Stimulated activated memory B cell treated with anti-CD40 and anti-IgM and Interleukin-4, amounts not matched to agents 10 μg/mL and 1 μg/mL and 100 μg/mL, for 72 hours (primary cell): ENCODE results near the gene ABCC6.
A peak's percentile ranks its signal among the peaks of the same experiment; 100 is the strongest.
"Not testable (repeated sequence)": the region's sequence is repeated elsewhere in the genome, so short reads cannot be mapped to it uniquely, and the experiment has no call there.

Experiments
- ATAC-seq: fragments of 150-1000 bp; cut with Tn5 transposase; 2 replicates; pipeline ENCODE4 v1.10.0; 2021
- H3K27ac Mint-ChIP-seq: one replicate; pipeline ENCODE4 v1.8.0; 2022; ENCODE audit warnings: mild to moderate bottlenecking, mixed read lengths
- H3K27me3 Mint-ChIP-seq: one replicate; pipeline ENCODE4 v1.8.0; 2022; ENCODE audit warnings: mixed read lengths
- H3K36me3 Mint-ChIP-seq: one replicate; pipeline ENCODE4 v1.8.0; 2022; ENCODE audit warnings: mixed read lengths
- H3K4me1 Mint-ChIP-seq: one replicate; pipeline ENCODE4 v1.8.0; 2022; ENCODE audit warnings: mixed read lengths
- H3K4me3 Mint-ChIP-seq: one replicate; pipeline ENCODE4 v1.8.0; 2022; ENCODE audit warnings: mild to moderate bottlenecking, moderate library complexity, mixed read lengths
- H3K9me3 Mint-ChIP-seq: one replicate; pipeline ENCODE4 v1.8.0; 2022; ENCODE audit warnings: mixed read lengths

The ABCC6 gene

GRCh38 chr16:16205864-16206263 lies 17.4 kb downstream of the ABCC6 start:
- not testable (repeated sequence) for H3K4me3 Mint-ChIP-seq, H3K36me3 Mint-ChIP-seq, H3K9me3 Mint-ChIP-seq, H3K27me3 Mint-ChIP-seq, H3K27ac Mint-ChIP-seq, ATAC-seq
- peaks cover 21% of the 10 kb centered on the region for H3K4me1 Mint-ChIP-seq

GRCh38 chr16:16204552-16204951 lies 18.7 kb downstream of the ABCC6 start:
- peak; percentile 62 for ATAC-seq
- not testable (repeated sequence) for H3K9me3 Mint-ChIP-seq, H3K36me3 Mint-ChIP-seq, H3K4me3 Mint-ChIP-seq, H3K27me3 Mint-ChIP-seq
- Mint-ChIP-seq H3K27ac (peak overlapping the region; percentile 64), H3K4me1 (peaks cover 22% of the 10 kb centered on the region)

- H3K27me3 Mint-ChIP-seq, H3K36me3 Mint-ChIP-seq, H3K27ac Mint-ChIP-seq, H3K4me3 Mint-ChIP-seq, ATAC-seq, H3K9me3 Mint-ChIP-seq: not testable (repeated sequence)
- H3K4me1 Mint-ChIP-seq: peaks cover 22% of the 10 kb centered on the region
Observed at GRCh38 chr16:16203494-16203893, 19.8 kb downstream of the ABCC6 start.

- Mint-ChIP-seq H3K27ac (peak overlapping the region; percentile 19), H3K4me1 (peaks cover 23% of the 10 kb centered on the region)
- ATAC-seq, H3K36me3 Mint-ChIP-seq, H3K9me3 Mint-ChIP-seq, H3K4me3 Mint-ChIP-seq, H3K27me3 Mint-ChIP-seq: not testable (repeated sequence)
Observed at GRCh38 chr16:16202400-16203143, 20.7 kb downstream of the ABCC6 start.

GRCh38 chr16:16201880-16202279 lies 21.4 kb downstream of the ABCC6 start:
- peaks cover 30% of the 10 kb centered on the region for H3K4me1 Mint-ChIP-seq
- H3K27me3 Mint-ChIP-seq, H3K4me3 Mint-ChIP-seq, H3K9me3 Mint-ChIP-seq, ATAC-seq, H3K36me3 Mint-ChIP-seq: not testable (repeated sequence)
- peak overlapping the region; percentile 61 for H3K27ac Mint-ChIP-seq

- not testable (repeated sequence) for H3K27me3 Mint-ChIP-seq, H3K4me3 Mint-ChIP-seq, H3K36me3 Mint-ChIP-seq, H3K27ac Mint-ChIP-seq, ATAC-seq, H3K9me3 Mint-ChIP-seq
- H3K4me1 Mint-ChIP-seq: peaks cover 25% of the 10 kb centered on the region
Observed at GRCh38 chr16:16200391-16200790, 22.9 kb downstream of the ABCC6 start.

- not testable (repeated sequence) for H3K27ac Mint-ChIP-seq, H3K4me3 Mint-ChIP-seq, H3K36me3 Mint-ChIP-seq, H3K27me3 Mint-ChIP-seq, H3K9me3 Mint-ChIP-seq
- peaks cover 25% of the 10 kb centered on the region for H3K4me1 Mint-ChIP-seq
- peak; percentile 39 for ATAC-seq
Observed at GRCh38 chr16:16199428-16199827, 23.9 kb downstream of the ABCC6 start.

- Mint-ChIP-seq H3K4me1 (peaks cover 19% of the 10 kb centered on the region), H3K27me3 (no peaks in the 10 kb centered on the region), H3K36me3 (no peaks in the 10 kb centered on the region), H3K9me3 (no peaks in the 10 kb centered on the region), H3K27ac (peak overlapping the region; percentile 75), H3K4me3 (no peak overlapping the region)
- ATAC-seq: no peak
Observed at GRCh38 chr16:16197966-16198365, 25.3 kb downstream of the ABCC6 start.

GRCh38 chr16:16197331-16197730 lies 26.0 kb downstream of the ABCC6 start:
- Mint-ChIP-seq H3K27ac (peak overlapping the region; percentile 75), H3K27me3 (no peaks in the 10 kb centered on the region), H3K36me3 (no peaks in the 10 kb centered on the region), H3K4me1 (peaks cover 19% of the 10 kb centered on the region), H3K9me3 (no peaks in the 10 kb centered on the region), H3K4me3 (no peak overlapping the region)
- ATAC-seq: no peak

- no peak overlapping the region for H3K4me3 Mint-ChIP-seq
- no peaks in the 10 kb centered on the region for H3K36me3 Mint-ChIP-seq
- peaks cover 12% of the 10 kb centered on the region for H3K4me1 Mint-ChIP-seq
- no peak overlapping the region for H3K27ac Mint-ChIP-seq
- H3K27me3 Mint-ChIP-seq: no peaks in the 10 kb centered on the region
- no peak for ATAC-seq
- H3K9me3 Mint-ChIP-seq: no peaks in the 10 kb centered on the region
Observed at GRCh38 chr16:16196099-16196498, 27.2 kb downstream of the ABCC6 start.

GRCh38 chr16:16191493-16192167 lies 31.7 kb downstream of the ABCC6 start:
- no peaks in the 10 kb centered on the region for H3K4me1 Mint-ChIP-seq
- no peak overlapping the region for H3K4me3 Mint-ChIP-seq
- no peaks in the 10 kb centered on the region for H3K36me3 Mint-ChIP-seq
- no peak for ATAC-seq
- no peaks in the 10 kb centered on the region for H3K9me3 Mint-ChIP-seq
- peaks cover 13% of the 10 kb centered on the region for H3K27me3 Mint-ChIP-seq
- no peak overlapping the region for H3K27ac Mint-ChIP-seq

GRCh38 chr16:16190966-16191365 lies 32.3 kb downstream of the ABCC6 start:
- H3K4me1 Mint-ChIP-seq, H3K9me3 Mint-ChIP-seq, ATAC-seq, H3K4me3 Mint-ChIP-seq, H3K27ac Mint-ChIP-seq, H3K36me3 Mint-ChIP-seq: not testable (repeated sequence)
- H3K27me3 Mint-ChIP-seq: peaks cover 13% of the 10 kb centered on the region

- Mint-ChIP-seq H3K4me3 (no peak overlapping the region), H3K4me1 (no peaks in the 10 kb centered on the region), H3K27me3 (peaks cover 13% of the 10 kb centered on the region), H3K27ac (no peak overlapping the region), H3K36me3 (no peaks in the 10 kb centered on the region), H3K9me3 (no peaks in the 10 kb centered on the region)
- ATAC-seq: no peak
Observed at GRCh38 chr16:16190546-16190945, 32.7 kb downstream of the ABCC6 start.

GRCh38 chr16:16189842-16190241 lies 33.5 kb downstream of the ABCC6 start:
- no peak overlapping the region for H3K27ac Mint-ChIP-seq

GRCh38 chr16:16188827-16189226 lies 34.5 kb downstream of the ABCC6 start:
- Mint-ChIP-seq H3K4me1 (no peaks in the 10 kb centered on the region), H3K27ac (no peak overlapping the region), H3K36me3 (no peaks in the 10 kb centered on the region), H3K4me3 (no peak overlapping the region), H3K27me3 (peaks cover 13% of the 10 kb centered on the region), H3K9me3 (no peaks in the 10 kb centered on the region)
- no peak for ATAC-seq

More at GRCh38 chr16:16189842-16190241, 33.5 kb downstream of the ABCC6 start:
- no peaks in the 10 kb centered on the region for H3K4me1 Mint-ChIP-seq
- peaks cover 13% of the 10 kb centered on the region for H3K27me3 Mint-ChIP-seq
- H3K9me3 Mint-ChIP-seq: no peaks in the 10 kb centered on the region
- no peaks in the 10 kb centered on the region for H3K36me3 Mint-ChIP-seq
- H3K4me3 Mint-ChIP-seq: no peak overlapping the region
- no peak for ATAC-seq

- H3K4me1 Mint-ChIP-seq: no peaks in the 10 kb centered on the region
- no peak overlapping the region for H3K27ac Mint-ChIP-seq
- no peak overlapping the region for H3K4me3 Mint-ChIP-seq
- peaks cover 21% of the 10 kb centered on the region for H3K27me3 Mint-ChIP-seq
- no peak for ATAC-seq
- no peaks in the 10 kb centered on the region for H3K9me3 Mint-ChIP-seq
- no peaks in the 10 kb centered on the region for H3K36me3 Mint-ChIP-seq
Observed at GRCh38 chr16:16186820-16187219, 36.5 kb downstream of the ABCC6 start.
